ENCODE data around the gene BICRAL.
"Not testable (repeated sequence)": the region's sequence is repeated elsewhere in the genome, so short reads cannot be mapped to it uniquely, and the experiment has no call there.

The BICRAL gene

GRCh38 chr6:42880871-42881270 is 99.0 kb downstream of the BICRAL start:
- not testable (repeated sequence) for DNase-seq (ENCODE audit: extremely low read depth, insufficient read length); H3K27me3 ChIP-seq (replicated peaks; ENCODE audit: control insufficient read depth, insufficient read depth, low read length)
- peak overlapping the region; percentile 81 for H3K4me3 ChIP-seq (replicated peaks; ENCODE audit: low read depth, low read length)
- H3K36me3 ChIP-seq (ENCODE audit: control insufficient read depth, insufficient read depth, low read length) = peaks cover 19% of the 10 kb centered on the region
- peak; percentile 30 for TF ChIP-seq CTCF (IDR thresholded peaks at IDR 0.05; ENCODE audit: insufficient read depth, low read length, poor library complexity, severe bottlenecking)

GRCh38 chr6:42885702-42886101 is 103.8 kb downstream of the BICRAL start:
- DNase-seq (ENCODE audit: extremely low read depth, insufficient read length) = no peak
- peaks cover 21% of the 10 kb centered on the region for H3K36me3 ChIP-seq (ENCODE audit: control insufficient read depth, insufficient read depth, low read length)
- no peak for TF ChIP-seq CTCF (IDR thresholded peaks at IDR 0.05; ENCODE audit: insufficient read depth, low read length, poor library complexity, severe bottlenecking)
- no peak overlapping the region for H3K4me3 ChIP-seq (replicated peaks; ENCODE audit: low read depth, low read length)
- H3K27me3 ChIP-seq (replicated peaks; ENCODE audit: control insufficient read depth, insufficient read depth, low read length) = no peaks in the 10 kb centered on the region

- H3K27me3 ChIP-seq (replicated peaks; ENCODE audit: control insufficient read depth, insufficient read depth, low read length); DNase-seq (ENCODE audit: extremely low read depth, insufficient read length); H3K4me3 ChIP-seq (replicated peaks; ENCODE audit: low read depth, low read length): not testable (repeated sequence)
- peaks cover 21% of the 10 kb centered on the region for H3K36me3 ChIP-seq (ENCODE audit: control insufficient read depth, insufficient read depth, low read length)
These were observed 106.3 kb downstream of the BICRAL start for GRCh38 chr6:42888201-42888600.

DNA sequence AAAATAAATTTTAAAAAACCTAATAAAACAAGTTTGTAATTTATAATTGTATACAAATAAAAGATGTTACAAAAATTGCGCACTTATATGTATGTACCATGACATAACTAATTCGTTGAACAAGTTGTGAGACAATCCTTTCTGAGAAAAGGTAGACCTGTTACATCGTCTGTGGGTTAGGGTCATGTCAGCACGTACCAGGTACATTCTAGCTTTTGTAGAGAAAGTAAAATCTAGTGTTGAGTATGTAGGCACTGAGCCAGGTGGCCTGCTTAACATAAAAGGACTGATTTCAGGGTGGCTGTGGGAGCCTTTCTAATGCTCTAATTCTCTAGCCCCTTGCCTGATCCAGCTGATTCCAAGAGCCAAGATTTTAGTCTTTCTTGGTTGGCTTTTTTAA is 108.0 kb downstream of the BICRAL start:
- no peaks in the 10 kb centered on the region for H3K27me3 ChIP-seq (replicated peaks; ENCODE audit: control insufficient read depth, insufficient read depth, low read length)
- TF ChIP-seq CTCF (IDR thresholded peaks at IDR 0.05; ENCODE audit: insufficient read depth, low read length, poor library complexity, severe bottlenecking) = no peak
- DNase-seq (ENCODE audit: extremely low read depth, insufficient read length) = no peak
- peaks cover 8% of the 10 kb centered on the region for H3K36me3 ChIP-seq (ENCODE audit: control insufficient read depth, insufficient read depth, low read length)
- H3K4me3 ChIP-seq (replicated peaks; ENCODE audit: low read depth, low read length) = peak overlapping the region; percentile 95

DNA sequence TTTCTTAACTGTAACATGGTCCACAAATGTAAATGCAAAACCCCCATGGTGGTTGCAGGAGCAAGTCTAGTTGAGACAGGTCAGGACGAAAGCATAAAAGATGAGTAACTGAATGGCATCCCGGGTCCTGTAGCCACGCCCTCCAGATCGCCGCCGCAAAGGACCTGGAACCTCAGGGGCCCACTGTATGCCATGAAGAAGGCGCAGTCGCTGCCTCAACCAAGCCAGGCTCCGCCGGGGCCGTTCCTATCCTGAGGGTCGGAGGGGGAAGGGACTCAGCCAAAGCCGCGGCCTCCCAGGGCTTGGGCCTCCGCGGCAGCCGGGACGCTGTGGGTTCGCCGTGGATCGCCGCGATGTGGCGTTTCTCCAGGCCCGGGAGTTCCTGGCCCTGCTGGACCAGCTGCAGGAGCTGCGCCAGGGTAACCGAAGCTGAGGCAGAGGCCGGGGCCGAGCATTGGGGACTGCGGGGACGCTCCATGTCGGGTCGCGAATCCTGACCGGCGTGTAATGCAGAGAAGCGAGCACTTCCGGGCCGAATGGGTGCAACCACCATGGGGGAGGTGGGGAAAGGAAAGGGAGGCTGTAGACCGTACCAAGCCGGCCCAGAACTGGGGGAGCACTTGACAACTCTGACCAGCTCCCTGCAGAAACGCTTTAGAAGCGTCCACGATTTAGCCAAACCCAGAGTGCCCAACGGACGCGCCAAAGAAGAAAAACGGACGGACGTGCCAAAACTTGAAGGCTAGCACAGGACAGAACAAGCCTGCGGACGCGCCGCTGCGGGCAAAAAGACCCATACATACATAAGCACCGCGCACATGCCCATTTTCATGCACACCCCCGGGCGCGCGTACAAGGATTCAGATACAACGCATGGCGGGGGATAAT is 108.7 kb downstream of the BICRAL start:
- TF ChIP-seq CTCF (IDR thresholded peaks at IDR 0.05; ENCODE audit: insufficient read depth, low read length, poor library complexity, severe bottlenecking) = no peak
- Histone ChIP-seq H3K4me3 (replicated peaks; ENCODE audit: low read depth, low read length) (peak overlapping the region; percentile 95), H3K36me3 (ENCODE audit: control insufficient read depth, insufficient read depth, low read length) (peaks cover 5% of the 10 kb centered on the region), H3K27me3 (replicated peaks; ENCODE audit: control insufficient read depth, insufficient read depth, low read length) (no peaks in the 10 kb centered on the region)
- DNase-seq (ENCODE audit: extremely low read depth, insufficient read length) = peak; percentile 92

GRCh38 chr6:42891199-42891722 is 109.4 kb downstream of the BICRAL start:
- no peaks in the 10 kb centered on the region for H3K27me3 ChIP-seq (replicated peaks; ENCODE audit: control insufficient read depth, insufficient read depth, low read length)

GRCh38 chr6:42894041-42894828 is 112.4 kb downstream of the BICRAL start:
- not testable (repeated sequence) for DNase-seq (ENCODE audit: extremely low read depth, insufficient read length); H3K36me3 ChIP-seq (ENCODE audit: control insufficient read depth, insufficient read depth, low read length); H3K4me3 ChIP-seq (replicated peaks; ENCODE audit: low read depth, low read length); H3K27me3 ChIP-seq (replicated peaks; ENCODE audit: control insufficient read depth, insufficient read depth, low read length)

More at GRCh38 chr6:42891199-42891722, 109.4 kb downstream of the BICRAL start:
- DNase-seq (ENCODE audit: extremely low read depth, insufficient read length) = no peak
- TF ChIP-seq CTCF (IDR thresholded peaks at IDR 0.05; ENCODE audit: insufficient read depth, low read length, poor library complexity, severe bottlenecking) = no peak
- H3K36me3 ChIP-seq (ENCODE audit: control insufficient read depth, insufficient read depth, low read length) = no peaks in the 10 kb centered on the region; the same call in 1 of the 2 replicates
- H3K4me3 ChIP-seq (replicated peaks; ENCODE audit: low read depth, low read length) = peak overlapping the region; percentile 95
